ENCODE results near the gene LRRC10B. TPM values are rescaled to one million over a fixed set of nuclear protein-coding genes. Genes with fewer than 3 reads are reported as not detected.

Gene LRRC10B
- total and polyA plus RNA-seq, 2 experiments from 2014 or later: 0.43 to 0.68 TPM

- H3K27me3 ChIP-seq: no peaks in the 10 kb centered on the region
- no peaks in the 10 kb centered on the region for H3K36me3 ChIP-seq (replicated peaks; ENCODE audit: insufficient read depth, low read depth)
- H3K4me2 ChIP-seq: no peak overlapping the region
- DNase-seq (ENCODE audit: low spot score): no peak
- no peaks in the 10 kb centered on the region for H3K9me3 ChIP-seq (ENCODE audit: low read depth)
- H2AFZ ChIP-seq: no peak overlapping the region
- TF ChIP-seq EZH2 (IDR thresholded peaks at IDR 0.05; ENCODE audit: borderline replicate concordance): no peak
- TF ChIP-seq CTCF (IDR thresholded peaks at IDR 0.05; ENCODE audit: poor library complexity): no peak
- TF ChIP-seq EZH2phosphoT487 (IDR thresholded peaks at IDR 0.05; ENCODE audit: low read depth, severe bottlenecking, unreplicated experiment): no peak
- H4K20me1 ChIP-seq (ENCODE audit: insufficient read depth, poor library complexity, severe bottlenecking): no peaks in the 10 kb centered on the region
- no peaks in the 10 kb centered on the region for H3K9me2 ChIP-seq (replicated peaks; ENCODE audit: insufficient read depth)
- no peaks in the 10 kb centered on the region for H3K4me1 ChIP-seq (ENCODE audit: insufficient read depth)
- WGBS (ENCODE audit: low lambda C conversion rate, missing lambda C conversion rate): 76% methylated on average over 9 of the region's 10 CpGs
- H3K4me3 ChIP-seq: no peak overlapping the region
- H3K27ac ChIP-seq: no peak overlapping the region
- H3K79me2 ChIP-seq: no peaks in the 10 kb centered on the region
Observed at GRCh38 chr11:61481806-61482205, 26.7 kb upstream of the LRRC10B start.

- WGBS (ENCODE audit: low lambda C conversion rate, missing lambda C conversion rate): 45% methylated on average over 7 of the region's 7 CpGs
- TF ChIP-seq EZH2 (IDR thresholded peaks at IDR 0.05; ENCODE audit: borderline replicate concordance) (no peak), CTCF (IDR thresholded peaks at IDR 0.05; ENCODE audit: poor library complexity) (peak; percentile 39)
- no peaks in the 10 kb centered on the region for H3K27me3 ChIP-seq
- H3K4me3 ChIP-seq: no peak overlapping the region
- no peaks in the 10 kb centered on the region for H4K20me1 ChIP-seq (ENCODE audit: insufficient read depth, poor library complexity, severe bottlenecking)
- H3K27ac ChIP-seq: no peak overlapping the region
- H3K36me3 ChIP-seq (replicated peaks; ENCODE audit: insufficient read depth, low read depth): no peaks in the 10 kb centered on the region
- no peak for DNase-seq (ENCODE audit: low spot score)
- no peaks in the 10 kb centered on the region for H3K4me1 ChIP-seq (ENCODE audit: insufficient read depth)
- no peaks in the 10 kb centered on the region for H3K79me2 ChIP-seq
- no peaks in the 10 kb centered on the region for H3K9me3 ChIP-seq (ENCODE audit: low read depth)
- H2AFZ ChIP-seq: no peak overlapping the region
- no peak overlapping the region for H3K4me2 ChIP-seq
- no peaks in the 10 kb centered on the region for H3K9me2 ChIP-seq (replicated peaks; ENCODE audit: insufficient read depth)
Observed at GRCh38 chr11:61482513-61482912, 26.0 kb upstream of the LRRC10B start.

DNA sequence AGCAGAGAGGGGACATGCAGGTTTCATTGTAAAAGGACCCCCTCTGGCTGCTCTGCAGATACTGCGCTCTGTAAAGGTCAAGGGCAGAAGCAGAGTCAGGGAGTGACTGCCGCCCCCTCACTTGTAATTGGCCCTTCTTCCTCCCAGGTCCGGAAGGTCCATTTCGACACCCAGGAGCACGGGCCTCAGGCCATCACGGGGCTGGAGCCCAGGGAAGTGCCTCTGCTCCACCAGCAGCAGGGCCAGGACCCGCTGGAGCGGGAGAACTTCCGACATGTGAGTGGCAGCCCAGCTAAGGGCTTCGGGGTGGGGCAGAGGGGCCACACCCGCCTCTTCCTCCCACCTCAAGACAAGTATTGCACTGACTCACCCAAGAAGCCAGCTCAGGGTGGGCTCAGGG lies 24.0 kb upstream of the LRRC10B start:
- Histone ChIP-seq H3K4me3 (no peak overlapping the region), H3K36me3 (replicated peaks; ENCODE audit: insufficient read depth, low read depth) (no peaks in the 10 kb centered on the region), H3K9me2 (replicated peaks; ENCODE audit: insufficient read depth) (no peaks in the 10 kb centered on the region), H3K79me2 (no peaks in the 10 kb centered on the region), H3K4me1 (ENCODE audit: insufficient read depth) (peaks cover 14% of the 10 kb centered on the region), H3K4me2 (no peak overlapping the region), H3K27ac (no peak overlapping the region), H4K20me1 (ENCODE audit: insufficient read depth, poor library complexity, severe bottlenecking) (no peaks in the 10 kb centered on the region), H3K9me3 (ENCODE audit: low read depth) (no peaks in the 10 kb centered on the region), H3K27me3 (no peaks in the 10 kb centered on the region), H2AFZ (no peak overlapping the region)
- TF ChIP-seq EZH2 (IDR thresholded peaks at IDR 0.05; ENCODE audit: borderline replicate concordance) (no peak), CTCF (IDR thresholded peaks at IDR 0.05; ENCODE audit: poor library complexity) (no peak), EZH2phosphoT487 (IDR thresholded peaks at IDR 0.05; ENCODE audit: low read depth, severe bottlenecking, unreplicated experiment) (no peak)
- no peak for DNase-seq (ENCODE audit: low spot score)
- 76% methylated on average over 11 of the region's 11 CpGs for WGBS (ENCODE audit: low lambda C conversion rate, missing lambda C conversion rate)

GRCh38 chr11:61485080-61485479 lies 23.5 kb upstream of the LRRC10B start:
- H3K79me2 ChIP-seq: no peaks in the 10 kb centered on the region
- no peaks in the 10 kb centered on the region for H3K36me3 ChIP-seq (replicated peaks; ENCODE audit: insufficient read depth, low read depth)
- H3K4me2 ChIP-seq: no peak overlapping the region
- no peaks in the 10 kb centered on the region for H3K27me3 ChIP-seq
- WGBS (ENCODE audit: low lambda C conversion rate, missing lambda C conversion rate): 94% methylated on average over 11 of the region's 11 CpGs
- no peaks in the 10 kb centered on the region for H4K20me1 ChIP-seq (ENCODE audit: insufficient read depth, poor library complexity, severe bottlenecking)
- no peaks in the 10 kb centered on the region for H3K9me3 ChIP-seq (ENCODE audit: low read depth)
- DNase-seq (ENCODE audit: low spot score): no peak
- H3K27ac ChIP-seq: no peak overlapping the region
- H3K4me1 ChIP-seq (ENCODE audit: insufficient read depth): peaks cover 19% of the 10 kb centered on the region
- no peak overlapping the region for H2AFZ ChIP-seq
- H3K9me2 ChIP-seq (replicated peaks; ENCODE audit: insufficient read depth): no peaks in the 10 kb centered on the region
- TF ChIP-seq CTCF (IDR thresholded peaks at IDR 0.05; ENCODE audit: poor library complexity) (no peak), EZH2 (IDR thresholded peaks at IDR 0.05; ENCODE audit: borderline replicate concordance) (no peak), EZH2phosphoT487 (IDR thresholded peaks at IDR 0.05; ENCODE audit: low read depth, severe bottlenecking, unreplicated experiment) (no peak)
- no peak overlapping the region for H3K4me3 ChIP-seq
